ENCODE measurements around the gene MRTFA. TPM values are rescaled to one million over a fixed set of nuclear protein-coding genes. Genes with fewer than 3 reads are reported as not detected.

MRTFA gene
- polyA plus RNA-seq, 4 donors, result 11.9 to 20.0 (median 14.1) TPM

GRCh38 chr22:40499209-40499623, 137.3 kb downstream of the MRTFA start:
- FAIRE-seq, result no peak
- H3K9me3 ChIP-seq (ENCODE audit: control insufficient read depth in 2 of 2, insufficient read depth in 1 of 2, low read depth in 1 of 2, low read length in 1 of 2), result no peaks in the 10 kb centered on the region
- no peaks in the 10 kb centered on the region for H3K27me3 ChIP-seq (ENCODE audit: control insufficient read depth in 3 of 3, insufficient read depth in 3 of 3, low read length in 3 of 3)
- peak in 1 of 2 donors; percentile 43 for DNase-seq
- H3K4me3 ChIP-seq (ENCODE audit: low read depth in 1 of 3, low read length in 3 of 3), result no peak overlapping the region
- H3K36me3 ChIP-seq (ENCODE audit: control insufficient read depth in 3 of 3, insufficient read depth in 2 of 3, low read depth in 1 of 3, low read length in 3 of 3), result peaks cover 0 to 2% (median 0%) of the 10 kb centered on the region in 3 donors
- peaks cover 0 to 3% (median 0%) of the 10 kb centered on the region in 3 donors for H3K4me1 ChIP-seq (ENCODE audit: control insufficient read depth in 3 of 3, insufficient read depth in 2 of 3, low read depth in 1 of 3, low read length in 2 of 3)
- peak overlapping the region in 1 of 3 donors; percentile 20 for H3K27ac ChIP-seq (ENCODE audit: low read depth in 1 of 3, low read length in 2 of 3)

DNA sequence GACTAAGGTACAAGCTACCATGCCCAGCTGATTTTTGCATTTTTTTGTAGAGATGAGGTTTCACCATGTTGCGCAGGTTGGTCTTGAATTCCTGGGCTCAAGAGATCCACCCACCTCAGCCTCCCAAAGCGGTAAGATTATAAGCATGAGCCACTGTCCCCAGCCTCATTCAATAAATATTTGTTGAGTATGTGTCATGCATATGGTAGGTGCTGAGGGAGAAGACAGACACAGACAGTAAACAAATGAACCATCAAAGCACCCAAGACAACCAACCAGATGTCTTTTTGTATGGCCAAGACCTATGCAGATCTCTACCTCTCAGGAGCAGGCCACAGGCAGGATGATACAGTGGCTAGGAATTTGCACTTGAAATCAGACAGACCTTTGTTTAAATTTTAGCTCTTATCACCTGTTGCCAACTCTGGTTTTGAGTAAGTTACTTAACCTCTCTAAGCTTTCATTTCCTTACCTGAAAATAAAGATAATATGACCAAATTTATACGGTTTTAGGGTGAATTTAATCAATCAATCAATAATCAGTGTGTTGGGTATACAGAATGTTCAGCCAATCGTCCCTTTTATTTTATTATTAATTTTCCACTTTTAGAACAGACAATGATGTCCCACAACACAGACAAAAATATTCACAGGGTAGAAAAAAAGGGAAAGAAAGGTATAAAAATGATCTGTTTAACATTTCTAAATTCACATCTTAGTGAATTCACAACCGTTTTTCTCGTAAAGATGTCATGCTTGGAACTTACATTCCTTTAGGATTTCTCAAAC, 137.9 kb downstream of the MRTFA start:
- WGBS, 3 donors, result 75 to 78% (median 77%) methylated on average over 6 of the region's 6 CpGs
- DNase-seq (no peak), FAIRE-seq (no peak)
- no peaks in the 10 kb centered on the region for H3K9me3 ChIP-seq (ENCODE audit: control insufficient read depth in 2 of 2, insufficient read depth in 1 of 2, low read depth in 1 of 2, low read length in 1 of 2)
- no peaks in the 10 kb centered on the region for H3K27me3 ChIP-seq (ENCODE audit: control insufficient read depth in 3 of 3, insufficient read depth in 3 of 3, low read length in 3 of 3)
- H3K27ac ChIP-seq (ENCODE audit: low read depth in 1 of 3, low read length in 2 of 3), result no peak overlapping the region
- H3K4me3 ChIP-seq (ENCODE audit: low read depth in 1 of 3, low read length in 3 of 3), result no peak overlapping the region
- peaks cover 0 to 2% (median 0%) of the 10 kb centered on the region in 3 donors for H3K36me3 ChIP-seq (ENCODE audit: control insufficient read depth in 3 of 3, insufficient read depth in 2 of 3, low read depth in 1 of 3, low read length in 3 of 3)
- H3K4me1 ChIP-seq (ENCODE audit: control insufficient read depth in 3 of 3, insufficient read depth in 2 of 3, low read depth in 1 of 3, low read length in 2 of 3), result peaks cover 0 to 3% (median 0%) of the 10 kb centered on the region in 3 donors

- peak overlapping the region in 1 of 3 donors; percentile 22 for H3K27ac ChIP-seq (ENCODE audit: low read depth in 1 of 3, low read length in 2 of 3)
- H3K4me1 ChIP-seq (ENCODE audit: control insufficient read depth in 3 of 3, insufficient read depth in 2 of 3, low read depth in 1 of 3, low read length in 2 of 3), result peaks cover 2 to 15% (median 6%) of the 10 kb centered on the region in 3 donors
- DNase-seq (no peak), FAIRE-seq (no peak)
- no peaks in the 10 kb centered on the region for H3K9me3 ChIP-seq (ENCODE audit: control insufficient read depth in 2 of 2, insufficient read depth in 1 of 2, low read depth in 1 of 2, low read length in 1 of 2)
- peaks cover 0 to 10% (median 0%) of the 10 kb centered on the region in 3 donors for H3K36me3 ChIP-seq (ENCODE audit: control insufficient read depth in 3 of 3, insufficient read depth in 2 of 3, low read depth in 1 of 3, low read length in 3 of 3)
- H3K27me3 ChIP-seq (ENCODE audit: control insufficient read depth in 3 of 3, insufficient read depth in 3 of 3, low read length in 3 of 3), result no peaks in the 10 kb centered on the region
- WGBS, 3 donors, result 69 to 93% (median 82%) methylated on average over 2 of the region's 2 CpGs
- H3K4me3 ChIP-seq (ENCODE audit: low read depth in 1 of 3, low read length in 3 of 3), result no peak overlapping the region
These were observed 143.1 kb downstream of the MRTFA start for GRCh38 chr22:40493441-40493840.

GRCh38 chr22:40491990-40492631, 144.4 kb downstream of the MRTFA start:
- 39 to 57% (median 53%) methylated on average over 5 of the region's 5 CpGs for WGBS, 3 donors
- Histone ChIP-seq H3K36me3 (ENCODE audit: control insufficient read depth in 3 of 3, insufficient read depth in 2 of 3, low read depth in 1 of 3, low read length in 3 of 3) (peaks cover 0 to 10% (median 0%) of the 10 kb centered on the region in 3 donors), H3K9me3 (ENCODE audit: control insufficient read depth in 2 of 2, insufficient read depth in 1 of 2, low read depth in 1 of 2, low read length in 1 of 2) (no peaks in the 10 kb centered on the region), H3K4me3 (ENCODE audit: low read depth in 1 of 3, low read length in 3 of 3) (no peak overlapping the region), H3K4me1 (ENCODE audit: control insufficient read depth in 3 of 3, insufficient read depth in 2 of 3, low read depth in 1 of 3, low read length in 2 of 3) (peaks cover 2 to 18% (median 6%) of the 10 kb centered on the region in 3 donors), H3K27me3 (ENCODE audit: control insufficient read depth in 3 of 3, insufficient read depth in 3 of 3, low read length in 3 of 3) (no peaks in the 10 kb centered on the region), H3K27ac (ENCODE audit: low read depth in 1 of 3, low read length in 2 of 3) (peak overlapping the region in 2 of 3 donors; percentile 14 to 53)
- FAIRE-seq, result no peak
- no peak for DNase-seq

- FAIRE-seq (no peak), DNase-seq (no peak)
- peaks cover 0 to 13% (median 0%) of the 10 kb centered on the region in 3 donors for H3K36me3 ChIP-seq (ENCODE audit: control insufficient read depth in 3 of 3, insufficient read depth in 2 of 3, low read depth in 1 of 3, low read length in 3 of 3)
- peaks cover 2 to 27% (median 6%) of the 10 kb centered on the region in 3 donors for H3K4me1 ChIP-seq (ENCODE audit: control insufficient read depth in 3 of 3, insufficient read depth in 2 of 3, low read depth in 1 of 3, low read length in 2 of 3)
- H3K9me3 ChIP-seq (ENCODE audit: control insufficient read depth in 2 of 2, insufficient read depth in 1 of 2, low read depth in 1 of 2, low read length in 1 of 2), result no peaks in the 10 kb centered on the region
- H3K27me3 ChIP-seq (ENCODE audit: control insufficient read depth in 3 of 3, insufficient read depth in 3 of 3, low read length in 3 of 3), result no peaks in the 10 kb centered on the region
- no peak overlapping the region for H3K27ac ChIP-seq (ENCODE audit: low read depth in 1 of 3, low read length in 2 of 3)
- 41 to 49% (median 45%) methylated on average over 3 of the region's 3 CpGs for WGBS, 3 donors
- H3K4me3 ChIP-seq (ENCODE audit: low read depth in 1 of 3, low read length in 3 of 3), result no peak overlapping the region
These were observed 148.8 kb downstream of the MRTFA start for GRCh38 chr22:40487663-40488249.

DNA sequence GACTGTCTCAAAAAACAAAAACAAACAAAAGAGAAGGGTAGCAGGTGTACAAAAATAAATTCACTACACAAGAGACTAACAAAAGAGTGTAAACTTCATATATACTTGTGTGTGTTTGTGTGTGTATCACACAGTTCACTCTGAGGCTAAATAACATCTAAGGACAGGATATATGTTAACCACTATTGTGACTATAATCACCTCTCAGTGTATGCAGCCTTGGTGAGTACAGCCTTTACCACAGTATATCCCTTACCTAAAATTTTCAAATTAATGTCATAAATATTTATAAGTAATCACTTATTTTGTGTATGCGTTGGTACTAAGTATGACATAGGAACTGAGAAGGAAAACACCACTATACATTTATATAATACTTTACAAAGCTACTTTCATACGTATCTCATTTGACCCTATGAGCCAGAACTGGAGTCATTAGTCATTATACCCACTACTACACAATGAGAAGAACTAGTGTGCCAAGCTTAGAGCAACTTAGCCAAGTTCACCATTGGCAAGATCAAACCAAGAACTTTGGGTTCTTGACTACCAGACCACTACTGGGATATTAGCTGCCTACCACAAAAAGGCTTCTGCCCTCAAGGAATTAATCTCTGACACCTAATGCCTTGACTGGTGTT, 149.4 kb downstream of the MRTFA start:
- peaks cover 0 to 13% (median 0%) of the 10 kb centered on the region in 3 donors for H3K36me3 ChIP-seq (ENCODE audit: control insufficient read depth in 3 of 3, insufficient read depth in 2 of 3, low read depth in 1 of 3, low read length in 3 of 3)
- FAIRE-seq, result no peak
- 86 to 90% (median 89%) methylated on average over 2 of the region's 2 CpGs for WGBS, 3 donors
- DNase-seq, result no peak
- no peak overlapping the region for H3K4me3 ChIP-seq (ENCODE audit: low read depth in 1 of 3, low read length in 3 of 3)
- H3K9me3 ChIP-seq (ENCODE audit: control insufficient read depth in 2 of 2, insufficient read depth in 1 of 2, low read depth in 1 of 2, low read length in 1 of 2), result no peaks in the 10 kb centered on the region
- H3K4me1 ChIP-seq (ENCODE audit: control insufficient read depth in 3 of 3, insufficient read depth in 2 of 3, low read depth in 1 of 3, low read length in 2 of 3), result peaks cover 5 to 21% (median 5%) of the 10 kb centered on the region in 3 donors
- H3K27me3 ChIP-seq (ENCODE audit: control insufficient read depth in 3 of 3, insufficient read depth in 3 of 3, low read length in 3 of 3), result no peaks in the 10 kb centered on the region
- no peak overlapping the region for H3K27ac ChIP-seq (ENCODE audit: low read depth in 1 of 3, low read length in 2 of 3)

- 77 to 91% (median 87%) methylated on average over 12 of the region's 12 CpGs for WGBS, 3 donors
- no peaks in the 10 kb centered on the region for H3K9me3 ChIP-seq (ENCODE audit: control insufficient read depth in 2 of 2, insufficient read depth in 1 of 2, low read depth in 1 of 2, low read length in 1 of 2)
- H3K27ac ChIP-seq (ENCODE audit: low read depth in 1 of 3, low read length in 2 of 3), result peak overlapping the region in 1 of 3 donors; percentile 17
- H3K36me3 ChIP-seq (ENCODE audit: control insufficient read depth in 3 of 3, insufficient read depth in 2 of 3, low read depth in 1 of 3, low read length in 3 of 3), result peaks cover 0 to 13% (median 0%) of the 10 kb centered on the region in 3 donors
- peaks cover 0 to 16% (median 5%) of the 10 kb centered on the region in 3 donors for H3K4me1 ChIP-seq (ENCODE audit: control insufficient read depth in 3 of 3, insufficient read depth in 2 of 3, low read depth in 1 of 3, low read length in 2 of 3)
- H3K27me3 ChIP-seq (ENCODE audit: control insufficient read depth in 3 of 3, insufficient read depth in 3 of 3, low read length in 3 of 3), result no peaks in the 10 kb centered on the region
- DNase-seq (no peak), FAIRE-seq (no peak)
- H3K4me3 ChIP-seq (ENCODE audit: low read depth in 1 of 3, low read length in 3 of 3), result no peak overlapping the region
These were observed 150.5 kb downstream of the MRTFA start for GRCh38 chr22:40485813-40486667.

All from small intestine (tissue), 7 donors.